IMR-90 (cell line): Measurements from ENCODE around the gene SLC9C2. TPM values are rescaled to one million over a fixed set of nuclear protein-coding genes. Genes with fewer than 3 reads are reported as not detected.

Source experiments
- ATAC-seq: fragments of 200-7000 bp; cut with Tn5 transposase; 2 replicates; pipeline ENCODE4 v1.9.1; 2020; ENCODE audit warnings: low read depth, mild to moderate bottlenecking, moderate library complexity
- BruUV-seq: library from RNA; stranded (reverse); fragments of 400-500 nt; replicated peaks from 2 replicates; lab custom pipeline; 2021; lab: Mats Ljungman, UMichigan
- CTCF ChIA-PET: fragments of 300-600 bp; formaldehyde crosslinking; extraction: SDS; loops from one replicate; lab custom pipeline; 2021; ENCODE audit warnings: antibody characterized with exemption; lab: Yijun Ruan, JAX
- POLR2A ChIA-PET: fragments of 300-600 bp; sonication (Branson Sonifier 250); formaldehyde crosslinking; loops from one replicate; lab custom pipeline; 2022; ENCODE audit warnings: antibody characterized with exemption; ENCODE audit not compliant: unreplicated experiment; lab: Charles Lee
- DNase-seq: peaks from one replicate; pipeline ENCODE4 v3.0.0; 2013
- H2AFZ ChIP-seq: replicated peaks from 2 replicates; pipeline ENCODE3; 2013; ENCODE audit warnings: low read length, mild to moderate bottlenecking; ENCODE audit not compliant: poor library complexity
- H2AK5ac ChIP-seq: 2 replicates; pipeline ENCODE4 v1.6.1; 2013; ENCODE audit warnings: low read depth, low read length, inconsistent platforms
- H2AK9ac ChIP-seq: replicated peaks from 2 replicates; pipeline ENCODE3; 2013; ENCODE audit warnings: mild to moderate bottlenecking, low read depth, low read length, moderate library complexity; ENCODE audit not compliant: poor library complexity
- H2BK120ac ChIP-seq: 2 replicates; pipeline ENCODE4 v1.6.1; 2013; ENCODE audit warnings: low read depth, low read length, inconsistent platforms
- H2BK15ac ChIP-seq: 3 replicates; pipeline ENCODE4 v1.6.1; 2013; ENCODE audit warnings: low read depth, low read length, inconsistent platforms
- H2BK20ac ChIP-seq: 2 replicates; pipeline ENCODE4 v1.6.1; 2013; ENCODE audit warnings: low read depth, mild to moderate bottlenecking, inconsistent platforms, low read length, moderate library complexity
- H2BK5ac ChIP-seq: 2 replicates; pipeline ENCODE4 v1.6.1; 2013; ENCODE audit warnings: mild to moderate bottlenecking, low read depth, low read length, inconsistent platforms; ENCODE audit not compliant: poor library complexity, severe bottlenecking
- H3K14ac ChIP-seq: replicated peaks from 2 replicates; pipeline ENCODE4 v1.6.1; 2013; ENCODE audit warnings: low read depth, low read length, inconsistent platforms
- H3K18ac ChIP-seq: 2 replicates; pipeline ENCODE4 v1.6.1; 2013; ENCODE audit warnings: low read depth, low read length, control low read depth
- H3K23ac ChIP-seq: 2 replicates; pipeline ENCODE4 v1.6.1; 2013; ENCODE audit warnings: low read depth, low read length, inconsistent platforms
- H3K27ac ChIP-seq: 2 replicates; pipeline ENCODE4 v1.5.1; 2013; ENCODE audit warnings: mild to moderate bottlenecking, control low read depth, low read length; ENCODE audit not compliant: insufficient read depth
- H3K27me3 ChIP-seq: 2 replicates; pipeline ENCODE4 v1.6.1; 2013; ENCODE audit warnings: low read length; ENCODE audit not compliant: control insufficient read depth, insufficient read depth
- H3K36me3 ChIP-seq: 2 replicates; pipeline ENCODE4 v1.6.1; 2013; ENCODE audit warnings: low read length, mixed read lengths; ENCODE audit not compliant: control insufficient read depth, insufficient read depth
- H3K4ac ChIP-seq: 2 replicates; pipeline ENCODE4 v1.6.1; 2013; ENCODE audit warnings: low read depth, low read length, inconsistent platforms
- H3K4me1 ChIP-seq: 2 replicates; pipeline ENCODE4 v1.6.1; 2013; ENCODE audit warnings: low read length, mixed read lengths; ENCODE audit not compliant: control insufficient read depth, insufficient read depth
- H3K4me2 ChIP-seq: 2 replicates; pipeline ENCODE4 v1.6.1; 2013; ENCODE audit warnings: low read depth, mild to moderate bottlenecking, control low read depth, low read length, moderate library complexity
- H3K4me3 ChIP-seq: 2 replicates; pipeline ENCODE4 v1.5.1; 2013; ENCODE audit warnings: low read depth, mild to moderate bottlenecking, control low read depth, low read length, moderate library complexity; ENCODE audit not compliant: insufficient read depth
- H3K56ac ChIP-seq: 2 replicates; pipeline ENCODE4 v1.6.1; 2013; ENCODE audit warnings: low read length, inconsistent platforms; ENCODE audit not compliant: insufficient read depth; ENCODE audit errors: extremely low read depth
- H3K79me1 ChIP-seq, 2 experiments: 2 replicates each; pipeline ENCODE4 v1.6.1; 2013; ENCODE audit warnings: low read length in 2 of 2, inconsistent platforms in 1 of 2, low read depth in 1 of 2
- H3K9ac ChIP-seq: 2 replicates; pipeline ENCODE4 v1.6.1; 2013; ENCODE audit warnings: low read depth, low read length, control low read depth
- H3K9me1 ChIP-seq: 2 replicates; pipeline ENCODE4 v1.6.1; 2013; ENCODE audit warnings: low read length, inconsistent platforms; ENCODE audit not compliant: insufficient read depth
- H3K9me3 ChIP-seq: 2 replicates; pipeline ENCODE4 v1.6.1; 2013; ENCODE audit warnings: low read length; ENCODE audit not compliant: control insufficient read depth, insufficient read depth
- H4K20me1 ChIP-seq: 2 replicates; pipeline ENCODE4 v1.6.1; 2013; ENCODE audit warnings: low read length, inconsistent platforms; ENCODE audit not compliant: insufficient read depth
- H4K5ac ChIP-seq: 2 replicates; pipeline ENCODE4 v1.6.1; 2013; ENCODE audit warnings: mild to moderate bottlenecking, low read depth, low read length, control low read depth
- H4K8ac ChIP-seq, 2 experiments: 2 replicates each; pipeline ENCODE4 v1.6.1; 2013; ENCODE audit warnings: low read depth in 2 of 2, low read length in 2 of 2, control low read depth in 1 of 2, inconsistent platforms in 1 of 2
- H4K91ac ChIP-seq: 2 replicates; pipeline ENCODE4 v1.6.1; 2013; ENCODE audit warnings: low read depth, low read length, inconsistent platforms; ENCODE audit not compliant: insufficient read depth
- BHLHE40 ChIP-seq: fragments of 150-350 bp; IDR thresholded peaks from 2 replicates; pipeline ENCODE4 v1.6.1; 2016; ENCODE audit warnings: mild to moderate bottlenecking, low read depth, low read length
- CHD1 ChIP-seq: IDR thresholded peaks from 2 replicates; pipeline ENCODE4 v1.6.1; 2012; ENCODE audit warnings: low read depth, low read length, improper control_type of control experiment
- MAZ ChIP-seq: IDR thresholded peaks from 2 replicates; pipeline ENCODE4 v1.6.1; 2012; ENCODE audit warnings: low read depth, mild to moderate bottlenecking, low read length, improper control_type of control experiment, moderate library complexity, borderline replicate concordance
- POLR2A ChIP-seq: IDR thresholded peaks from 2 replicates; pipeline ENCODE4 v1.6.1; 2012; ENCODE audit warnings: mild to moderate bottlenecking, low read depth, low read length
- RAD21 ChIP-seq: IDR thresholded peaks from 2 replicates; pipeline ENCODE4 v1.6.1; 2012; ENCODE audit warnings: low read length, improper control_type of control experiment
- RCOR1 ChIP-seq: IDR thresholded peaks from 2 replicates; pipeline ENCODE4 v1.6.1; 2012; ENCODE audit warnings: mild to moderate bottlenecking, low read length, improper control_type of control experiment; ENCODE audit not compliant: insufficient replicate concordance
- SMC3 ChIP-seq: fragments of 150-350 bp; IDR thresholded peaks from 2 replicates; pipeline ENCODE4 v1.6.1; 2016; ENCODE audit warnings: low read depth, mild to moderate bottlenecking, antibody characterized with exemption, low read length, moderate library complexity
- USF2 ChIP-seq: fragments of 150-350 bp; IDR thresholded peaks from 2 replicates; pipeline ENCODE4 v1.6.1; 2017; ENCODE audit warnings: mild to moderate bottlenecking, antibody characterized with exemption, low read length, low read depth
- WGBS, 2 experiments: methylation state at CpG; one replicate each; pipeline versions ENCODE4 v1.1.5 to v1.1.7; 2013; ENCODE audit warnings: missing lambda C conversion rate in 2 of 2; ENCODE audit not compliant: insufficient read length in 1 of 2; ENCODE audit errors: extremely low coverage in 2 of 2; 5-methylcytosine and 5-hydroxymethylcytosine counted together
- dilution Hi-C: fragments of 300-500 bp; cut with HindIII; formaldehyde crosslinking; loops from one replicate; pipeline ENCODE4 v1.14.3; 2018; ENCODE audit warnings: low sequenced_read_pairs; ENCODE audit not compliant: unreplicated experiment
- in situ Hi-C: fragments of 300-500 bp; cut with MboI; formaldehyde crosslinking; loops from 3 replicates; pipeline ENCODE4 v1.14.3; 2019; ENCODE audit warnings: low sequenced_read_pairs, inconsistent platforms, mixed read lengths
- intact Hi-C: fragments of 100-400 bp; cut with micrococcal nuclease; formaldehyde crosslinking; loops from 2 replicates; pipeline ENCODE4 v1.10.0; 2022
- polyA plus RNA-seq, 3 experiments: library from polyadenylated mRNA; depleted of rRNA; stranded (reverse); fragments of >200 nt; gene quantifications; 2 replicates each; pipeline ENCODE4 v1.2.3, GENCODE V29; 2012; ENCODE audit warnings: low replicate concordance in 1 of 3
- total RNA-seq: library from RNA; depleted of rRNA; stranded (reverse); fragments of >200 nt; gene quantifications from 2 replicates; pipeline ENCODE4 v1.2.3, GENCODE V29; 2012
- TF ChIP-seq, protein P1 (sequence below): conservative IDR thresholded peaks from 2 replicates; pipeline ENCODE4 v1.5.1; 2012; ENCODE audit warnings: mild to moderate bottlenecking, low read depth, low read length, improper control_type of control experiment

The SLC9C2 gene
- total and polyA plus RNA-seq, 2 of the 4 experiments (the other 2 are of a cell fraction): not detected

DNA sequence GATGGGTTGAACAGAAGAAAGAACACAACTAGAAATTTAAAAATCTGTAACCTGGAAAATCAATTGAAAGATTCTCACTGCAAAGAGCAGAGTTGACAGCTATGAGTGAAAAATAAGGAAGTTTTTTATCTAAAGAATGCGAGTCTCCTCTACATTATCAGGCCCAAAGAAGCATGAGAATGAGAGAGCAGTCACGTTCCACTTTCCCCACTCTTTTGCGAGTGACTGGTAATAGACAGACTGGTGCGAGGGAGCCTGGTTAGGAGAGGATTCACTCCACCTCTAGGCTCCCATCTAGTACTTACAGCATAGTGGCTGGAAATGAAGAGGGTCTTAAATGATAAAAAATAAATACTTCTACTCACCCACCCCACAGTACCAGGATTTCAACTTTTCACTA lies 73.8 kb downstream of the SLC9C2 start:
- Histone ChIP-seq H4K20me1 (no peaks in the 10 kb centered on the region), H4K8ac (no peak overlapping the region), H3K14ac (no peak overlapping the region), H2AFZ (no peak overlapping the region), H3K4me3 (no peak overlapping the region), H3K4ac (no peak overlapping the region), H3K36me3 (no peaks in the 10 kb centered on the region), H3K27me3 (peaks cover 5% of the 10 kb centered on the region), H3K4me2 (no peak overlapping the region), H2AK9ac (no peak overlapping the region), H4K5ac (no peak overlapping the region), H3K18ac (no peak overlapping the region), H3K23ac (no peak overlapping the region), H3K56ac (no peak overlapping the region), H2BK15ac (no peak overlapping the region), H2BK120ac (no peak overlapping the region), H3K4me1 (no peaks in the 10 kb centered on the region), H4K91ac (no peak overlapping the region), H2BK20ac (no peak overlapping the region), H3K9me1 (no peaks in the 10 kb centered on the region), H3K9me3 (no peaks in the 10 kb centered on the region), H2BK5ac (no peak overlapping the region), H3K79me1 (no peaks in the 10 kb centered on the region), H3K9ac (no peak overlapping the region), H2AK5ac (no peak overlapping the region), H3K27ac (no peak overlapping the region)
- ChIA-PET CTCF (no interaction called here), POLR2A (no interaction called here)
- no CpG with 5 or more reads among the region's 4 CpGs for WGBS, 2 experiments
- intact Hi-C loops: no loop called here
- TF ChIP-seq SMC3 (no peak), RCOR1 (no peak), RAD21 (no peak), POLR2A (no peak), USF2 (no peak), MAZ (no peak), CHD1 (no peak), BHLHE40 (no peak)
- TF ChIP-seq, protein P1, sequence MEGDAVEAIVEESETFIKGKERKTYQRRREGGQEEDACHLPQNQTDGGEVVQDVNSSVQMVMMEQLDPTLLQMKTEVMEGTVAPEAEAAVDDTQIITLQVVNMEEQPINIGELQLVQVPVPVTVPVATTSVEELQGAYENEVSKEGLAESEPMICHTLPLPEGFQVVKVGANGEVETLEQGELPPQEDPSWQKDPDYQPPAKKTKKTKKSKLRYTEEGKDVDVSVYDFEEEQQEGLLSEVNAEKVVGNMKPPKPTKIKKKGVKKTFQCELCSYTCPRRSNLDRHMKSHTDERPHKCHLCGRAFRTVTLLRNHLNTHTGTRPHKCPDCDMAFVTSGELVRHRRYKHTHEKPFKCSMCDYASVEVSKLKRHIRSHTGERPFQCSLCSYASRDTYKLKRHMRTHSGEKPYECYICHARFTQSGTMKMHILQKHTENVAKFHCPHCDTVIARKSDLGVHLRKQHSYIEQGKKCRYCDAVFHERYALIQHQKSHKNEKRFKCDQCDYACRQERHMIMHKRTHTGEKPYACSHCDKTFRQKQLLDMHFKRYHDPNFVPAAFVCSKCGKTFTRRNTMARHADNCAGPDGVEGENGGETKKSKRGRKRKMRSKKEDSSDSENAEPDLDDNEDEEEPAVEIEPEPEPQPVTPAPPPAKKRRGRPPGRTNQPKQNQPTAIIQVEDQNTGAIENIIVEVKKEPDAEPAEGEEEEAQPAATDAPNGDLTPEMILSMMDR: no peak
- DNase-seq (no peak), ATAC-seq (no peak)
- in situ Hi-C loops: no loop called here
- dilution Hi-C loops: no loop called here
- BruUV-seq: no TSS peak
